Dedifferentiated amniotic fluid mesenchymal stem cell (primary cell): Measurements from ENCODE around the gene AMDHD1.
"Not testable (repeated sequence)": the region's sequence is repeated elsewhere in the genome, so short reads cannot be mapped to it uniquely, and the experiment has no call there.

Source experiments
- DNase-seq: peaks from one replicate; pipeline ENCODE4 v3.0.0-alpha.2; 2016; ENCODE audit errors: extremely low spot score

The AMDHD1 gene

DNA sequence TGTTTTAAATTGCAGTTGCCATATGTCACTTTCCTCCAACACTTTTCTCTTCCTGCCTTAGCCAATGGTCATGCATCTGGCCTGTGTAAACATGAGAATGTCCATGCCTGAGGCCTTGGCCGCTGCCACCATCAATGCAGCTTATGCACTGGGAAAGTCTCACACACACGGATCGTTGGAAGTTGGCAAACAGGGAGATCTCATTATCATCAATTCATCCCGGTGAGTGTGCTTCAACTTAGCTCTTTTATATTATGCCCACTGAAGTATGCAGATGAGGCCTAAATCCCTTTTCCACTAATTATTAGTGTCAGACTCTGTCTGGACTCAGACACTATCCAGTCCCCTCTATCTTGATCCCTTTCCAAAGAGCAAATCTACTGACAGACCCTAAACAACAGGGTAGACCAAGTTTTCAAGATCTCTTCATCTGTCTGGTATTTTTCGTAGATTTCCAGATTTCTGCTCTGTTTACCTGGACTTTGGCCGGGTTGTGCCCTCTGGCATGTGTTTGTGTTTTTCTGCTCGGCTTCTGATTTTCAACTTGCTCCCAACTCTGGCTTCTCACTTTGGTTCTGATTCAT is 23.2 kb downstream of the AMDHD1 start:
- DNase-seq = no peak

DNA sequence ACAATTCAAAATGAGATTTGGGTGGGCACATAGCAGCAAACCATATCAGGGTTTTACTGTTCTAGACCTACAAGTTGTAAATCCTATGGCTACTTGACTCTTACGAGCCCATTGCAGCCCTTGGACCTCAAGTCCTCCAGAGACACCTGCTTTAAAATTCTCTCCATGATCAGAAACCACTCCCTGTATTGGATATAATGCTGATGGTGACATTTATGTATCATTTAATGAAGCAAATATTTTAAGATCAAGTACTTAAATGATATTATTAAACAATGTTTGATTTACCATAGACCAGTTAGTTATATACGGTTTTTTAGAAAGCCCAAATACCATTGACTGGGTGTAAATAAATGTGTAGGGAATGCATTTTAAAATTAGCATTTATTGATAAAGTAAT is 24.2 kb downstream of the AMDHD1 start:
- no peak for DNase-seq

DNA sequence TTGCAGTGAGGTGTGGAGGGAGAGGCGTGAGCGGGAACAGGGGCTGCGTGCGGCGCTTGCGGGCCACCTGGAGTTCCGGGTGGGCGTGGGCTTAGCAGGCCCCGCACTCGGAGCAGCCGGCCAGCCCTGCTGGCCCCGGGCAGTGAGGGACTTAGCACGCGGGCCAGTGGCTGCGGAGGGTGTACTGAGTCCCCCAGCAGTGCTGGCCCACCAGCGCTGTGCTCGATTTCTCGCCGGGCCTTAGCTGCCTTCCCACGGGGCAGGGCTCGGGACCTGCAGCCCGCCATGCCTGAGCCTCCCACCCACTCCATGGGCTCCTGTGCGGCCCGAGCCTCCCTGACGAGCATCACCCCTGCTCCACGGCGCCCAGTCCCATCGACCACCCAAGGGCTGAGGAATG is 26.0 kb downstream of the AMDHD1 start:
- not testable (repeated sequence) for DNase-seq

DNA sequence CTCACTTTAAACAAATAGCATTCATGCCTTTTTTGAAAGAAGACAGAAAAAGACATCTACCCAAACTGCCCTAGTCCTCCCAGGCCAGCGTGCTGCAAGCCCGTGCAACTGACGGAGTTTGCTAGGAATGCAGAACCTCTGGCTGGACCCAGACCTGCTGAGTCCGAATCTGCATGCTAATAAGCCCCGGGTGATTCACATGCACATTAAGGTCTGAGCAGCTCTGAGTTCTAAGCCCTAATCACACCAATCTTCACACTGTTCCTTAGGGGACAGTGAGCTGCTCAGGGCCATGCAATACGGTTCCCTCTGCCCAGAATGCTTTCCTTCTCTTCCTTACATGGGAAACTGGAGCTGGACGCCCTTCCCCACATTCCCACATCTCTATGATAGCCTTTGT is 27.8 kb downstream of the AMDHD1 start:
- no peak for DNase-seq

DNA sequence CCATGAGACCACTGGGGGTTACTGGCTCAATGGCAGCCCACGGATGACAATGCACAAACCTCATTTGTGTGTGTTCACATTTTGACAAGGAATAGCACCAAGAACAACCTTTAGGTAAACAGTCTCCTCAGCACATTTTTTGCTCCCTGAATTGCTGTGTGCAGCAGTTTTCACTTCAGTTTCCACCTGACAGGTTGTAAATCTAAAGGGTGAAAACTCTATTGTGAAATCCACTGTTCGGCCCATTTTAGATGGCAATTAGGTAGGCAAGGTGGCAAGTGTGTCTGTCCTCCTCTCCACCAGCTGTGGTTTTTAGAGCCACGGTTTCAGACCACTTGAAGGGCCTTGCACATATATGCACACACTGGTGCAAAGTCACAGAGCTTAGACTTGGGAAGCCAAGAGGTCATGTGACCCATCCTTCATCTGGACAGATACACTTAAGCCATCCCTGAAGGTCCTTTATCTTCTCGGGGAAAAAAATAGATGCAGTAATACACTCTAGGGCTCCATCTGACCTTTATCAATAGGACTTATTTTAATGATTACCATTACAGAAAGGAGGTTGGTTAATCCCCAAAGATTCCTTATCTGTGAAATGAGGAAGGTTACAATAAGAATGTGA is 29.8 kb downstream of the AMDHD1 start:
- no peak for DNase-seq

DNA sequence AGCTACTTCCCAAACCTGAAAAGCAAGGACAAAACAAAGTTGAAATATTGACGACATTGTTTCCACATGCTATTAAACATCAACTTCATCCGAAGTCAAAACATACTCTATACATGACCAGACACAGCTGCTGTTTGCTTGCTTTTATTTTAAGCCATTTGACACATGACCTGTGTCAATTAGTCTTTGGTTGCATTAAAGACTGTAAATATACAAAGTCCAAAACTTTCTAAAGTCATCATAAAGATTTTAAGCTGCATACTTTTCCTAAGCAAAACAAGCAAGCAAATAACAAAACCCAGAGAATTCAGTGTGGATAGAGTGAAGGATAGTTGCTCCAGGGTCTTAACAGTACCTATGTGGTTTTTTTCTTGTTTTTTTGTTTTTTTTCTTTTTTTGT is 31.2 kb downstream of the AMDHD1 start:
- no peak for DNase-seq

DNA sequence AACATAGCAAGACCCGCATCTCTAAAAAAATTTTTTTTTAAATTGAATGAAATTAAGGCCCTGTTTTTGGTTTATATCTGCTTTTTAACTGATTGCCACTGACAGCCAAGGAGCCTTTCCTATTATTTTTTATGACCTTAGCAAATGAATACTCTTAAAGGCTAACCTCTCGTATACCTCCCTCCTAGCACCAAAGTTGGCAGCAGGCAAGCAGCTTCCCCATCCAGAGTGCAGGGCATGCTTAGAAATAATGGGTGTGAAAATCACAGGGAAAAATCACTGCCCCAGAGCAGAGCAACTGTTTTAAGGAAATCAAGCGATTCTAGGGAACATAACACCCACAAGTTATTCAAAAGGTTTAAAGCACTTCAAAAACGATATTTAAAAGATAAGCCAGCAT is 32.4 kb downstream of the AMDHD1 start:
- DNase-seq = peak; percentile 9

DNA sequence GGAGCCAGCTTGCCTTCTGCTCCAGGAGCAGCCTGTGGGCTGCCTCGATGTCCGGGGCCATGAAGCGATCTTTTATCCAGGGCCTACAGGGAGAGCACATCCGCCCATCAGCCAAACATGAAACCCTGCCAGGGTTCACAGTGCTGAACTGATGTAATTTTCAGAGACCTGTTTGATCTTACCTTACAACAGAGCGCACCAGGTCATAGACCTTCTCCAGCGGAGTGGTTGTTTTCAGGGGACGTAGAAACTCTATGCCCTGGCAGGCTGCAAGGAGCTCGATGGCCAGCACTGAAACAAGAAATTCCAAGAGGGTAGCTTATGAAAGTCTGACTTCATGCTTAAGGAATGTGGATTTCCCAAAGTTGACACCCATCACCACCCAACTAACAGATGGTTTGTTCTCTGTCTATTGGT is 33.3 kb downstream of the AMDHD1 start:
- peak; percentile 10 for DNase-seq

DNA sequence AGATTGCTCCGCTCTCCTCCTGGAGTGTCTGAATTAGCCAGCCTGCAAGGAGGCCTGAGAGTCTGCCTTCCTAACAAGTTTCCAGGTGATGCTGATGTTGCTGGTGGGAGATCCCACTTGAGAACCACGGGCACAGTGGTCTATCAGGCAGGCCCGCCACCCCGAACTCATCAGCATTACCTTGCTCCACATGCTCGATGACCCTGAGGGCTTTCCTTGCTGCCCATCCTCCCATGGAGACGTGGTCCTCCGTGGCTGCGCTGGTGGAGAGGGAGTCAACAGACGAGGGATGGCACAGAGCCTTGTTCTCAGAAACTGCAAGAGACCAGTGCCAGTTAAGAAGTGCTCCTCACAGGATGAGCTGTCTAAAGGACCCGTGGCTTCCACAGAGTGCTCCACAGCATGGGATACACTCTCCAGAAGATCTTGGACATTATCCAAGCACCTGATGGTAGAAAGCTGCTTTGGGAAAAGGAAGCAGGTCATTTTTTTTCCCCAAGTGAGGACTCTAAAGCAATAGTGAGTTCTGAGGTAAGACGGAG is 34.7 kb downstream of the AMDHD1 start:
- DNase-seq = no peak

DNA sequence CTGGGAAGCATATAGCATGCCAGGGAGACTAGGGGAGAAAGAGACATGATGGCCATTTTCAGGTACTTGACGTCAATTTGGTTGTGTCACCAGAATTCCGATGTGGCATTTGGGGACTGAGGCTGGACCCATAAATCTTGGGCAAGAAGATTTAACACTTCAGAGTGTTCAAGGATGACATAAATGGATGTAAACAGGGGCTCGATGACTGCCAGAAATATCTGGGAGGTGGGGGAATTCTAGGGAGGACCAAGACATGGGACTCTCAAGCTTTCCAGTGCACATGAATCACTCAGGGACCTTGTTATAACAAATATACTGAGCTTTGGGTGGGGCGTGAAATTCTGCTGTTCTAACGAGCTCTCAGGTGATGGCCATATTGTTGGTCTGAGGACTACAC is 35.2 kb downstream of the AMDHD1 start:
- DNase-seq = peak; percentile 12

DNA sequence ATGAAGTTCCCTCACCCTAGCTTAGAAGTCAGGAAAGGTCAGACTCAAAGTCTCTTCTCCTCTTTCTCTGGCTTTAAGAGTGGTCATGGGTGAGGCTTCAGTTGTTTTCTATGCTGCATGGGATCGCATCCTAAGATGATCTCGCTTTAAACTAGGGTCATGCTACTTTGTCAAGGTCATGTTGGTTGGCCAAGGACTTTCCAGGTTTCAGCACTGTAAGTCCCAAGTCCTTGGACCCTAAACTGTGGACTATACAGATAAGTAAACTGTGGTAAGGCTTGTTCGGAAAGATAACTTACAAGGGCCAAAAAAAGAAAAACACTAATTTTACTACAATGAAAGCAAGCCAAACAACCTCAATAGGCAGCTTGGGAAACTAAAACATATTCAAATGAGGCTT is 35.6 kb downstream of the AMDHD1 start:
- no peak for DNase-seq

DNA sequence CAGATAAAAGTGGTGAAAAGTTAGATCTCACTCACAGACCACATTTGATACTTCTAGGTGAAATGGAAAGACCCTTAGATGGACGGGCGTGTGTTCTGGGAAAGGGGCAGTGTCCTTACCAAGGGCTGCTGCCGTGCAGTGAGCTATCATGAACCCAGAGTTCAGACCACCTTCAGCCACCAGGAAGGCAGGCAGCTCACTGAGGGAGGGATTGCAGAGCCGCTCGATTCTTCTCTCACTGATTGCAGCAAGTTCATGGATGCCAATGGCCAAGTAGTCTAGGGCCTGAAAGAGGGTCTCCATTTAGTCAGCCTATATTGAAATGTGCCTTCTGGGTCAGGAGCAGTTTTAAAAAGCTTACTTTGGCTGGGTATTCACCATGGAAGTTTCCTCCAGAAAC is 37.3 kb downstream of the AMDHD1 start:
- DNase-seq = no peak

DNA sequence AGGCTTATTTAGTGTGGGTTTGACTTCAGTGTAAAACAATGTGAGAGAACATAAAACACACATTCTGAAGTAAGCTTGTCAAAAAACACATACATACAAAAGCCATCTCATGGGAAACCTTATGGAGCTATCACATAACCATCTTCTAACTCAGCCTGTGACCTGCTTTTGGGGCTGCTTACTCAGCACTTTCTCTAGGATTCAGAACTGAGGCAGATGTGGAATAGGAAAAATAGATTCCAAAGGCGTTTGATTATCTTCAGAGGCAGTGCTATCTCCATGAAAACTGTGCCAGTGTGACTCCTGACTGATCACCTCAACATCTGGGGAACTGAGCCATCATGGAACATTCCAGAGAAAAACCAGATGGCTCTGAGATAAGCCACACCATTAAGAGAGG is 39.5 kb downstream of the AMDHD1 start:
- no peak for DNase-seq

DNA sequence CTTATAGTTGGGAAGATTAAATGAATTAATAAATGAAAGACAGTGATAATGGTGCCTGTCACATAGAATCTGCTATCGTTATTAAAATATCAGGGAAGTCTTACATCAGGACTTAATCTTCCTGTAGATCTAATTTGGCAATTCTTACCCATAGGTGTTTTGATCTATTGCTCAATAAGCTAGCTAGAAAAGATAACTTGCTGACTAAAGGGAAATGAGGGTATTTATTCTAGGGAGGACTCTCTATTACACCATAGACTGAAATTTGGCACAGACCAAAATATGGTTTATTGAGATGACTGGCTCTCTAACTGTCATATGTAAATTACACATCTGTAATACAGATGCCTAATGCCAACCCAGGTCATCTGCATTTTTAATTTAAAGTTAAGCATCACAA is 41.6 kb downstream of the AMDHD1 start:
- peak; percentile 5 for DNase-seq

DNA sequence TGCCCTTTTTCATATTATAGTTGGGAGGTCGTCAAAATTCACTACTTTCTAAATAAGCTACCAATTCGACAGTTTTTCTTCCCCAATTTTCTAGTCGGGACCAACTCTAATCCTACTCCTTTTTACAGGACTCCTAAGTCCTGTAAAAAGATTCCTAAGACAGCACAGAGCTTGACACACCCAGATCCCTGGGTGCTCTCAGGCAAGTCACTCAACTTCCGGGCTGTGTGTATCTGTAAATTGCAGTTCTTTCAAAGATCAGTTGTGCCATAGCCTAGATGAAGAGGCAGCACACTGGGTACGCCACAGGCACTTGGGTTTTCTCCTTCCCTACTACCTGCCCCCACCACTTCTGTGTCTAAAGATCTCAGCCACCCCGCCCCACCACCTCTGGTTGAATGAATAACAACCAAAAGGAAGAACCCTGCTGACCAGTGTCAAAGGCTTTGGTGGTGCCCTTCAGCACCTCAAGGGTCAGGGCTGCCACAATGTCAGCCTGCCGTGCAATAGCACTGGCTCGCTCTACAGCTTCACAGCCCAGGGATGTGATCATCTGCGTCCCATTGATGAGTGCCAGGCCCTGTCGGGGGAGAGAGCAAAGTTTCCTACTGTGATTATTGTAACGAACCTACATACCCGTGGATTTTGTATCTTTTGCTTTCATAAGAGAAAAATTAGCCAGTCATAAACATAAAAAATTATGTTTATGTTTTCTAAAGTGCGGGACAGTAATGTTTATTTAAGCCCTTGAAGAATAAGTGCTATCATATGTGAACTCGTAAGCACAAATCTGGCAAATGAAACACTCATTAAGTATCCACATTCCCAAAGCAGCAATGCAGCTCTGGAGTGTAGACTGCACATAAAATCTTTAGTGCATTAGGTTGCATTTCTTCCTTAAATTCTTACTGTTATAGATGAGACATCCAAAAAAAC is 43.8 kb downstream of the AMDHD1 start:
- DNase-seq = peak; percentile 11

DNA sequence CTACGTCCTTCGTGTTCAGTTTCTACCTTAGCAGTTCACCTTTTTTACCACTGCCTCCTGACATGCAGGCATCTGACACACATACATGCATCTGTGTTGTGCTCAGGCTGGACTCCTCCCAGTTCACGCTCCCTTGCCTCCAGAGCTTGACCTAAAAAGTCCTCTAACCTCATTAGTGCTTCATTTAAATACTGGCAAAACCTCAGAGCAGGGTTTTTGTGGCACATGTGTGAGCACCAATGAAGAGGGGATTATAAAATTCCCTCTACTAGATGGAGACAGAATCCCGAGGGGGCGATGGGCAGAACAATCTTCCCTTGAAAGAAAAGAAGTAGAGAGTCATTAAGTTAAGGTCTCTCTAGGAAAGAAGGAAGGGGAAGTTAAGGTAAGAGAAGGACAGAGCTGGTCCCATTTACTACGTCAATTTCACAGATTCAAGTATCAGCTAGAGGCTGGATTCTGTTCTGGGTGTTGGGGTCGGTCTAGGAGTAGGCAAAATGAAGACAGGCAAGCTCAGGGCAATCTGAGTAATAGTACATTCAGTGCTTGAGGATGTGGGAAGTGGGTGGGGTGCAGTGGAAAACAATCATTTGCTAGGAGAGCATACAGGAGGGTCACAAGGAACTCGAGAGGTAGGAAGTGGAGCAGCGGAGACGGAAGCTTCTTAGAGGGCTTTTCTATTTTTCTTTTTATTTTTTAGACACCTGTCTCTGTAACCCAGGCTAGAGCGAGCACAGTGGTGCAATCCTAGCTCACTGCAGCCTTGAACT is 45.6 kb downstream of the AMDHD1 start:
- peak; percentile 13 for DNase-seq

DNA sequence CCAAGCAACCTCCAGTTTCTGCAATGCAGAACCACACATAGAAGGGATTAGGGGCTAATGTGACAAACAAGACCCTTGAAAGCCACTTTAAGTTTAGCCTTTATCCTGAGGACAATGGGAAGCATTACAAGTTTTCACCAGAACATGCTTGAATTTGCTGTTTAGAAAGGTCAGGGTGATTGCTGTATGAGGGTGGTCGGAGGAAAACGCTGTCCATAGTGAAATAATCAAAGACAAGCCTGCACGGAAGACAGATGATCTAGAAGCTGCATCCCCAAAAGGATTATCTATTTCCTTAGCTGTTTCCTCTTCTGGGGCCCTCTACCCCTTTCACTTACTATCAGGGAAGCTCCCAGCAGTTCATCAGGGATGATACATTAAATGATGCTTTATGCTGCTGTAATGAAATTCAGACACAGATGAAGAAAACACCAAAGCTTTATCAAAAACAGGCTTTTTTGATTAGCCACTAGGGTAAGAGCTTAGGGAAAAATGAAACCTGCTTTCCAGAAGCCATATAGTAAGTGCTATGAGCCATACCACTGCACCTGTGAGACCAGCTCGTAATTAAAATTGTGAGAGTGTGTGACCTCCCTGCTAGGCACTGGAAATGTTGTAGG is 46.5 kb downstream of the AMDHD1 start:
- no peak for DNase-seq

DNA sequence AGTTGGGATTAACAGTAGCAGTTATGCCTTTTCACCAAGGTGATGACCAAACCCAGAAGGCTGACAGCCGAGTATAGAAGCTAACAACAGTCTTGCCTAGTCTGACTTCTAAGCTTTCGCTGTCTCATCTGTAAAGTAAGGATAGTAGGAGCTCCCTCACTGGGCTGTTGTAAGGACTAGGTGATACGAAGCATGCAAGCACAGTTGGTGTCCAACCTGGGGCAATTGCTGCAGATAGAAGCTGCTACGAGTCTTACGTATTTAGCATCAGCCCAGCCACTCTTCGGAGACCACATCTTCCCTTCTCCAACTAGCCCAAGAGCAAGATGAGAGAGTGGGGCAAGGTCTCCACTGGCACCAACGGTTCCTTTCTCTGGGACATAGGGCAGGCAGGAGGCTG is 47.0 kb downstream of the AMDHD1 start:
- DNase-seq = peak; percentile 4

DNA sequence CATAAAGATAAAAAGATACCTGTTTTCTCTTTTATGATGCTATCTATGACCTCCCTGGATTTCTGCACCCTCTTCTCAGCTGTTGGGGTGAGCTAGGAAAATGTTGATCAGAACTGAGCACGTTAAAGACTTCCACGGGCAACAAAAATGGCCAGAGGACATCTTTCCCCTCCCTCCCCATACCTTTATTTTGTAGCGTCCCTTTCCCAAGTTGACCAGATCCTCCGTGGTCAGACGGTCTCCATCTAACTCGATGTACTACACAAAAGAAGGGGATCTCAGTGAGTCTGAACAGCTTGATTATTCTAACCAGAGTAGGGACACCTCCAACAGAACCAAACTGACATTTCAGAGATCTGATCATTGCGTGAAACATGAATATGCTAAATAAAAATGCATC is 50.8 kb downstream of the AMDHD1 start:
- DNase-seq = no peak

DNA sequence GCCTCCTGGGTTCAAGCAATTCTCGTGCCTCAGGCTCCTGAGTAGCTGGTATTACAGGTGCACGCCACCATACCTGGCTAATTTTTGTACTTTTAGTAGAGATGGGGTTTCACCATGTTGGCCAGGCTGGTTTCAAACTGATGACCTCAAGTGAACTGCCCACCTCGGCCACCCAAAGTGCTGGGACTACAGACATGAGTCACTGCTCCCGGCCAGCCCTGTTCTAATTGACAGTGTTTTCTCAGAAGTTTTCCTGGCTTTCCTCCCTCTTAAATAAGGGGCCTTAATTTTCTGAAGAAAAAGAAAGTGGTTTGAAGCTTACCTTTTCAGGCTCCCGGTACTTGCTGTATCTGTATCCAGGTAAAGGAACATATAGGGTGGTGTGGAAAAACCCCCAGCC is 51.3 kb downstream of the AMDHD1 start:
- peak; percentile 6 for DNase-seq

DNA sequence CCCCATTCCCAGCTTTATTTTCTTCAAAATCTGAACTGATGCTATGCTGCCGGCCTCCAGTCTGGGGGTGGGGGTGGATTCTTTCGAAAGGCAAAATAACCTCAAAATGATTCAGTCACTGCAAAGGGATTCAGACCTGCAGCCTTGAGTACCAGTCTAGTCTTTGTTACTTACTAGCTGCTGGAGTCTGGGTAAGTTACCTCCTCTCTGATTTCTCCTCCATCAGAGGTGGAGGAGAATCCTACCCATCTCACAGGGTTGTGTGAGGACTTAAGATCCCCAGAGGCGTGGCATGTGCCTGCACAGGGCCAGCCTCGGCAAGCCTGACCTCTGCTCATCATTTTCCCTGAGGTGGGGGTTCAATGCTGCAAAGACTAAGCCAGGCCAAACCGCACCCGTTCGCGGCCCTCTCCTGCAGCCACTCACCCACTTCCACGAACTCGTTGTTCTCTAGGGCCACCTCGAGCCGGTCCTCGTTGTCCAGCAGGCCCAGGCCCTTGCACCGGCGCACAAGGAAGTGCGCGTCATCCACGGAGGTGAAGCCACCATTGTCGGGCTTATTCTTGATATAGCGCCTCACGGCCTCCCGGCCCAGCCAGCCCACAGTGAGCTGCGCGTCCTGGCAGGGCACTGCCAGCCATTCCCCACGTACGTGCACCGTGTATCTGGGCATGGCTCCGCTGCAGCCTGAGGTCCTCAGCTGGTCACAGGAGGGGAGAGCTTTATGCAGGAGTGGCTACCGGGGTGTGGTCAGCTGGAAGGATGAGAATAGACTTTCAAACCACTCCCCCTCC is 52.3 kb downstream of the AMDHD1 start:
- no peak for DNase-seq
